HG03175 (cell line): ENCODE results near the gene DRG2.

Source experiments
- ATAC-seq: cut with Tn5 transposase; IDR thresholded peaks from one replicate; pipeline ENCODE4 v1.9.1; 2021; ENCODE audit warnings: mild to moderate bottlenecking, moderate library complexity; ENCODE audit not compliant: unreplicated experiment

Gene DRG2

GRCh38 chr17:18142417-18142816 lies 54.7 kb downstream of the DRG2 start:
- no peak for ATAC-seq

- ATAC-seq: no peak
These were observed 55.5 kb downstream of the DRG2 start for GRCh38 chr17:18143044-18143936.

- ATAC-seq: no peak
These were observed 56.5 kb downstream of the DRG2 start for GRCh38 chr17:18144261-18144660.

GRCh38 chr17:18144855-18145254 lies 57.1 kb downstream of the DRG2 start:
- no peak for ATAC-seq

- ATAC-seq: no peak
These were observed 58.1 kb downstream of the DRG2 start for GRCh38 chr17:18145811-18146210.

GRCh38 chr17:18146259-18146658 lies 58.5 kb downstream of the DRG2 start:
- ATAC-seq: no peak

- no peak for ATAC-seq
These were observed 59.2 kb downstream of the DRG2 start for GRCh38 chr17:18146980-18147379.

GRCh38 chr17:18148586-18148985 lies 60.8 kb downstream of the DRG2 start:
- ATAC-seq: no peak

GRCh38 chr17:18151290-18151689 lies 63.5 kb downstream of the DRG2 start:
- ATAC-seq: no peak

GRCh38 chr17:18155179-18155578 lies 67.4 kb downstream of the DRG2 start:
- ATAC-seq: no peak

GRCh38 chr17:18156171-18156975 lies 68.6 kb downstream of the DRG2 start:
- no peak for ATAC-seq

GRCh38 chr17:18156976-18157280 lies 69.2 kb downstream of the DRG2 start:
- ATAC-seq: no peak
